OCI-LY7 (cell line): ENCODE measurements around the gene CDKAL1.

Experiments
- CTCF ChIP-seq: fragments of 200-600 bp; sonication (generic); conservative IDR thresholded peaks from 2 replicates; pipeline ENCODE4 v1.5.1; 2014; ENCODE audit warnings: mild to moderate bottlenecking, antibody characterized with exemption, low read length, moderate library complexity, mixed read lengths
- EZH2phosphoT487 ChIP-seq: fragments of 200-600 bp; sonication (generic); IDR thresholded peaks from 2 replicates; pipeline ENCODE4 v1.6.1; 2018; ENCODE audit warnings: low read depth, borderline replicate concordance, mild to moderate bottlenecking, mixed run types, antibody characterized with exemption, low read length, moderate library complexity, mixed read lengths

GRCh38 chr6:21140966-21141365 lies 606.7 kb downstream of the CDKAL1 start:
- no peak for TF ChIP-seq CTCF
- TF ChIP-seq EZH2phosphoT487: no peak
